ENCODE measurements around the gene TSTD2. TPM values are rescaled to one million over a fixed set of nuclear protein-coding genes. Genes with fewer than 3 reads are reported as not detected.

Gene TSTD2
- total RNA-seq, 2 experiments from 2014 or later: 10.5 to 12.2 TPM

- Mint-ChIP-seq H3K4me1 (peaks cover 8% of the 10 kb centered on the region), H3K9me3 (no peaks in the 10 kb centered on the region), H3K4me3 (no peak overlapping the region), H3K27ac (no peak overlapping the region), H3K27me3 (peaks cover 39% of the 10 kb centered on the region), H3K36me3 (ENCODE audit: low read depth) (no peaks in the 10 kb centered on the region)
- CTCF ChIA-PET: interaction anchor here (0.6 kb wide), 1 partner anchor 79 kb away, joined by 3 read pairs; the partner anchor contains the start of gene TSTD2
- POLR2A ChIA-PET: no interaction called here
- DNase-seq: no peak
These were observed 78.5 kb downstream of the TSTD2 start for GRCh38 chr9:97554566-97555075.

DNA sequence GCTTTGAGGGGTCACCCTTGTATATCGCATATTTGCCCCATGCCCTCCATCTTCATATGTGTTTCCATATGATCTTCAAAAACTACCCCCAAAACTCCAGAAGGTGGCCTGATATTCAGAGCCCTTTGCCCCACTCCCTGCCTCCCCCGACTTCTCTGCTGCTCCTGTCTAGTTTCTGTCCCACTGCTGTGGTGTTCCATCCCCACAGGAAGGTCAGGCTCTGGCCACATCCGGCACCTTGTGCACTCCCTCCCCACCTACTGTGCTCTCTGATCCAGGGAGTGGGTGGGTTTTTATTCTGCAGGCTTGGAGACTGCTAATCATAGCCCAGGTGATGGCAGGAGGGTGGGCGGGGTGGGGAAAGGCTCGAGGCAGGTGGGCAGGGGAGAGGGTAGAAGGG is 79.3 kb downstream of the TSTD2 start:
- H3K36me3 Mint-ChIP-seq (ENCODE audit: low read depth): no peaks in the 10 kb centered on the region

GRCh38 chr9:97553141-97553540 is 80.0 kb downstream of the TSTD2 start:
- Mint-ChIP-seq H3K27ac (no peak overlapping the region), H3K36me3 (ENCODE audit: low read depth) (no peaks in the 10 kb centered on the region), H3K27me3 (peaks cover 47% of the 10 kb centered on the region), H3K9me3 (no peaks in the 10 kb centered on the region), H3K4me3 (no peak overlapping the region), H3K4me1 (no peaks in the 10 kb centered on the region)
- POLR2A ChIA-PET: no interaction called here
- DNase-seq: no peak
- CTCF ChIA-PET: no interaction called here

More for the DNA sequence above, 79.3 kb downstream of the TSTD2 start:
- H3K27ac Mint-ChIP-seq: no peak overlapping the region
- ChIA-PET POLR2A (no interaction called here), CTCF (no interaction called here)
- H3K4me3 Mint-ChIP-seq: no peak overlapping the region
- H3K4me1 Mint-ChIP-seq: peaks cover 3% of the 10 kb centered on the region
- peaks cover 45% of the 10 kb centered on the region for H3K27me3 Mint-ChIP-seq
- no peak for DNase-seq
- H3K9me3 Mint-ChIP-seq: no peaks in the 10 kb centered on the region

DNA sequence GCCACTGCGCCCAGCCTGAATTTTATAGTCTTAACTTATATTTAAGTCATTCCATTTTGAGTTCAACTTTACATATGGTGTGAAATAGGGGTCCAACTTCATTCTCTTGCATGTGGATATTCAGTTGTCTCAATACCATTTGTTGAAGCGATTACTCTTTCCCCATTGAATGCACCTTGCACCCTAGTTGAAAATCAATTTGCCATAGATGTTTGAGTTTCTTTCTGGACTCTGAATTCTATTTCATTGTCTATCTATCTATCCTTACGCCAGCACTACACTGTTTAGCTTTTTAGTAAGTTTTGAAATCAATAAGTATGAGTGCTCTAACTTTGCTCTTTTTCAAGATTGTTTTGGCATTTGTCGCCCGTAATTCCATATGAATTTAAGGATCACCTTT is 81.9 kb downstream of the TSTD2 start:
- Mint-ChIP-seq H3K27me3 (peaks cover 43% of the 10 kb centered on the region), H3K36me3 (ENCODE audit: low read depth) (no peaks in the 10 kb centered on the region), H3K4me3 (no peak overlapping the region), H3K27ac (no peak overlapping the region), H3K4me1 (no peaks in the 10 kb centered on the region), H3K9me3 (no peaks in the 10 kb centered on the region)
- POLR2A ChIA-PET: no interaction called here
- CTCF ChIA-PET: no interaction called here
- DNase-seq: no peak

- H3K9me3 Mint-ChIP-seq: no peaks in the 10 kb centered on the region
- H3K4me1 Mint-ChIP-seq: no peaks in the 10 kb centered on the region
- H3K36me3 Mint-ChIP-seq (ENCODE audit: low read depth): no peaks in the 10 kb centered on the region
- H3K4me3 Mint-ChIP-seq: no peak overlapping the region
- no peak overlapping the region for H3K27ac Mint-ChIP-seq
- ChIA-PET CTCF (no interaction called here), POLR2A (no interaction called here)
- DNase-seq: no peak
- H3K27me3 Mint-ChIP-seq: peaks cover 36% of the 10 kb centered on the region
These were observed 82.8 kb downstream of the TSTD2 start for GRCh38 chr9:97550386-97550785.

Other genes with a start within 250 kb of the TSTD2 start
- gene TDRD7, start 221.3 kb downstream of the TSTD2 start, total RNA-seq: 10 to 100 TPM; 19.4 to 19.8 TPM
- gene TMOD1, start 131.7 kb downstream of the TSTD2 start, total RNA-seq: 1 to 10 TPM; 1.5 to 1.8 TPM
- 10 to 100 TPM; 34.5 to 36.5 TPM for gene NCBP1, start 453 bp upstream of the TSTD2 start, total RNA-seq
- 10 to 100 TPM; 12.1 to 12.4 TPM for gene XPA, start 64.0 kb upstream of the TSTD2 start, total RNA-seq
- not detected for gene FOXE1, start 219.9 kb upstream of the TSTD2 start, total RNA-seq

All from activated CD4-positive, alpha-beta memory T cell treated with anti-CD3 and anti-CD28 coated beads, Interleukin-2, amount 10 ng/mL, durations not matched to agents 7 days and 5 days (primary cell).